ENCODE data around the gene HK2.

DNA sequence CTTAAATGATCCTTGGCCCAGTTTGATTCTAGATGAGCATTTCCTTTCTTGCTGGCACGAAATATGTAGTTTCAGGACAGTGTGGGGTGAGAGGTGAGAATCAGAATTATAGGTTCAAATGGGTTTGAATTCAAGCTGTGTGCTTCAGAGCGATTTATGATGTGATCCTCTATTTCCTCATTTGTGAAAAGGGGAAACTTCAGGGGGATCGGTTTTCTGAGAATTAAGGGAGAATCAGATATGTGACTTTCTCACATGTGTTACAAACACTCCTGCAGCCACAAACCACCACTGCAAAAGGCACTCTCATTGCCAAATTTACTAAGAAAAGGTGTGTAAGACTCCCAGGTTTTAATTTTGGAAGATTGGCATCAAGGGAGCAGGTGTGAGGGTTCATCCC is 24.4 kb downstream of the HK2 start:
- TF ChIP-seq CHD2 (IDR thresholded peaks at IDR 0.05; ENCODE audit: low read length, partially characterized antibody) (no peak), NR3C1 (IDR thresholded peaks at IDR 0.05) (no peak), RFX5 (IDR thresholded peaks at IDR 0.05) (no peak), NPAS2 (CRISPR knock-in tag; IDR thresholded peaks at IDR 0.05; ENCODE audit: borderline replicate concordance) (no peak)
- TF ChIP-seq, protein P1, sequence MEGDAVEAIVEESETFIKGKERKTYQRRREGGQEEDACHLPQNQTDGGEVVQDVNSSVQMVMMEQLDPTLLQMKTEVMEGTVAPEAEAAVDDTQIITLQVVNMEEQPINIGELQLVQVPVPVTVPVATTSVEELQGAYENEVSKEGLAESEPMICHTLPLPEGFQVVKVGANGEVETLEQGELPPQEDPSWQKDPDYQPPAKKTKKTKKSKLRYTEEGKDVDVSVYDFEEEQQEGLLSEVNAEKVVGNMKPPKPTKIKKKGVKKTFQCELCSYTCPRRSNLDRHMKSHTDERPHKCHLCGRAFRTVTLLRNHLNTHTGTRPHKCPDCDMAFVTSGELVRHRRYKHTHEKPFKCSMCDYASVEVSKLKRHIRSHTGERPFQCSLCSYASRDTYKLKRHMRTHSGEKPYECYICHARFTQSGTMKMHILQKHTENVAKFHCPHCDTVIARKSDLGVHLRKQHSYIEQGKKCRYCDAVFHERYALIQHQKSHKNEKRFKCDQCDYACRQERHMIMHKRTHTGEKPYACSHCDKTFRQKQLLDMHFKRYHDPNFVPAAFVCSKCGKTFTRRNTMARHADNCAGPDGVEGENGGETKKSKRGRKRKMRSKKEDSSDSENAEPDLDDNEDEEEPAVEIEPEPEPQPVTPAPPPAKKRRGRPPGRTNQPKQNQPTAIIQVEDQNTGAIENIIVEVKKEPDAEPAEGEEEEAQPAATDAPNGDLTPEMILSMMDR (IDR thresholded peaks at IDR 0.05): no peak
- TF ChIP-seq, protein P2, sequence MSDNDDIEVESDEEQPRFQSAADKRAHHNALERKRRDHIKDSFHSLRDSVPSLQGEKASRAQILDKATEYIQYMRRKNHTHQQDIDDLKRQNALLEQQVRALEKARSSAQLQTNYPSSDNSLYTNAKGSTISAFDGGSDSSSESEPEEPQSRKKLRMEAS (IDR thresholded peaks at IDR 0.05): no peak

Measured in A549 (cell line).